ENCODE results near the gene ZNF521.

Gene ZNF521

GRCh38 chr18:25164211-25164847, 187.6 kb downstream of the ZNF521 start:
- H3K36me3 ChIP-seq = no peaks in the 10 kb centered on the region
- no peak overlapping the region for H3K27ac ChIP-seq
- H3K9me3 ChIP-seq (ENCODE audit: severe bottlenecking) = no peaks in the 10 kb centered on the region
- no peak for DNase-seq
- no peak for TF ChIP-seq CTCF (IDR thresholded peaks at IDR 0.05; ENCODE audit: low read depth, low read length)
- peaks cover 3% of the 10 kb centered on the region for H3K27me3 ChIP-seq (ENCODE audit: insufficient read depth, low read depth, severe bottlenecking)
- H3K4me3 ChIP-seq (ENCODE audit: low read depth, low read length) = no peak overlapping the region

GRCh38 chr18:25153426-25153825, 198.5 kb downstream of the ZNF521 start:
- H3K27me3 ChIP-seq (ENCODE audit: insufficient read depth, low read depth, severe bottlenecking) = no peaks in the 10 kb centered on the region
- H3K9me3 ChIP-seq (ENCODE audit: severe bottlenecking) = no peaks in the 10 kb centered on the region
- no peak overlapping the region for H3K27ac ChIP-seq
- TF ChIP-seq CTCF (IDR thresholded peaks at IDR 0.05; ENCODE audit: low read depth, low read length) = no peak
- DNase-seq = no peak
- H3K36me3 ChIP-seq = no peaks in the 10 kb centered on the region
- H3K4me3 ChIP-seq (ENCODE audit: low read depth, low read length) = no peak overlapping the region

GRCh38 chr18:25147877-25148488, 204.0 kb downstream of the ZNF521 start:
- H3K4me3 ChIP-seq (ENCODE audit: low read depth, low read length) = no peak overlapping the region
- H3K27me3 ChIP-seq (ENCODE audit: insufficient read depth, low read depth, severe bottlenecking) = peaks cover 3% of the 10 kb centered on the region
- no peaks in the 10 kb centered on the region for H3K9me3 ChIP-seq (ENCODE audit: severe bottlenecking)
- no peak overlapping the region for H3K27ac ChIP-seq
- no peak for TF ChIP-seq CTCF (IDR thresholded peaks at IDR 0.05; ENCODE audit: low read depth, low read length)
- H3K36me3 ChIP-seq = no peaks in the 10 kb centered on the region
- DNase-seq = no peak

GRCh38 chr18:25146512-25146910, 205.5 kb downstream of the ZNF521 start:
- TF ChIP-seq CTCF (IDR thresholded peaks at IDR 0.05; ENCODE audit: low read depth, low read length) = no peak
- H3K4me3 ChIP-seq (ENCODE audit: low read depth, low read length) = no peak overlapping the region
- DNase-seq = no peak
- H3K9me3 ChIP-seq (ENCODE audit: severe bottlenecking) = no peaks in the 10 kb centered on the region
- H3K27ac ChIP-seq = no peak overlapping the region
- H3K36me3 ChIP-seq = no peaks in the 10 kb centered on the region
- H3K27me3 ChIP-seq (ENCODE audit: insufficient read depth, low read depth, severe bottlenecking) = peaks cover 3% of the 10 kb centered on the region

GRCh38 chr18:25145731-25146511, 206.0 kb downstream of the ZNF521 start:
- TF ChIP-seq CTCF (IDR thresholded peaks at IDR 0.05; ENCODE audit: low read depth, low read length) = no peak
- no peak for DNase-seq
- Histone ChIP-seq H3K27ac (no peak overlapping the region), H3K36me3 (no peaks in the 10 kb centered on the region), H3K9me3 (ENCODE audit: severe bottlenecking) (no peaks in the 10 kb centered on the region), H3K27me3 (ENCODE audit: insufficient read depth, low read depth, severe bottlenecking) (peaks cover 3% of the 10 kb centered on the region), H3K4me3 (ENCODE audit: low read depth, low read length) (no peak overlapping the region)
